HG03378 (cell line): ENCODE measurements around the gene FIP1L1.
A peak's percentile ranks its signal among the peaks of the same experiment; 100 is the strongest.
"Not testable (repeated sequence)": the region's sequence is repeated elsewhere in the genome, so short reads cannot be mapped to it uniquely, and the experiment has no call there.

ENCODE experiments used
- ATAC-seq: cut with Tn5 transposase; IDR thresholded peaks from one replicate; pipeline ENCODE4 v1.9.1; 2021; ENCODE audit warnings: mild to moderate bottlenecking, moderate library complexity; ENCODE audit not compliant: unreplicated experiment

The FIP1L1 gene

GRCh38 chr4:53374777-53375258 lies 2.6 kb upstream of the FIP1L1 start:
- ATAC-seq: no peak

DNA sequence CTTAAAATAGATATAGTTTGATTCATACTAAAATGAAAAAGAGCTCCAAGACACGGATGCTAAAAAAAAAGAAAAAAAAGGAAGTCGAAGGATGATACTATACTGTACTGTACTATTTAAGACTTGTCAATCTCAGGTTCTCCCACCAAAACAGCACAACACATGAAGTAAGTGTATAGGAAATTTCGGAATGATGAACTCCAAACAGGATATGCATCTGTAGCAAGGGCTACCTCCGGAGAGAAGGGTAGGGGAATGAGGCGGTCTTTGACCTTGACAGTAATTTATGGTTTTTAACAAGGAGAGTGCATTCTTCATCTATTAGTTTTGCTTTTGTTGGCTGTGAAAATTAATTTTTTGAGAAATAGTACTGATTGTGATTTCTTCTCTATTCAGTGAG lies 541 bp upstream of the FIP1L1 start:
- ATAC-seq: no peak

DNA sequence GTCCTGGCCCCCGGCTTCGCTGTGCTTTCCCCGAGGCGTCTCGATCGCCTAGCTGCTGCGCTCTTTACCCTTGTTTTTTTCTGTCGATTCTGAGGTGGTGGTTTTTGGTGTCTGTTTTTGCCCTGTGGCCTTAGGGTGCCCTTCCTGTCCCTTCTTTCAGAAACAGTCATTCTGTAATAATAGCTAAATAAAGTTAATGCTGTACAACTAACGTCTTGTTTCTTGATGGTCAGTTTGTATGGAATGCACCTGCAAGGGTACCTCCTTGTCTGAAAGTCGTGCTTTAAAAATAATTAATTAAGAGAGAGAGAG lies 686 bp downstream of the FIP1L1 start:
- peak; percentile 52 for ATAC-seq

GRCh38 chr4:53380221-53380620 lies 2.8 kb downstream of the FIP1L1 start:
- no peak for ATAC-seq

DNA sequence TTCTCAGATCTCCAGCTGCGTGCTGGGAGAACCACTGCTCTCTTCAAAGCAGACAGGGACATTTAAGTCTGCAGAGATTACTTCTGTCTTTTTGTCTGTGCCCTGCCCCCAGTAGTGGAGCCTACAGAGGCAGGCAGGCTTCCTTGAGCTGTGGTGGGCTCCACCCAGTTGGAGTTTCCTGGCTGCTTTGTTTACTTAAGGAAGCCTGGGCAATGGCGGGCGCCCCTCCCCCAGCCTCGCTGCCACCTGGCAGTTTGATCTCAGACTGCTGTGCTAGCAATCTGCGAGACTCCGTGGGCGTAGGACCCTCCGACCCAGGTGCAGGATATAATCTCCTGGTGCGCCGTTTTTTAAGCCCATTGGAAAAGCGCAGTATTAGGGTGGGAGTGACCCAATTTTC lies 32.0 kb downstream of the FIP1L1 start:
- not testable (repeated sequence) for ATAC-seq

GRCh38 chr4:53419208-53419607 lies 41.8 kb downstream of the FIP1L1 start:
- no peak for ATAC-seq

DNA sequence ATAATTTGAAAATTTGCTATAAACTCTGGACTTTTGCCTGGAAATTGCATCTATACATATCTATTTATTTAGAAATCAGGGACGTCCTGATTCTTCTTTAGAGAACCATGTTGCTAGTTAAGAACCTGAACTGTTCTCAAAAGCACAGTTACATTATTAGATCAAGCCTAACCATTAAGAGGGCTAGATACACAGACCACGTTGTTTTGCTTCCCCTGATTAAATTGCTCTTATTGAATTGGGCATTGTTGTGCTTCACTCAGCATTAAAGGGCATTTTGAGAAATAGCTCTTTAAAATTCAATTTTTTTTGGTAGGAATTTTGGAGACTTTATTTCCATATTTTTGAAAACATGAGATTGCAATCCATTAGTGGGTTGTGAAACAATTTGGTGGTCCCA lies 44.4 kb downstream of the FIP1L1 start:
- ATAC-seq: no peak

- no peak for ATAC-seq
Measured at GRCh38 chr4:53422367-53422766, 44.9 kb downstream of the FIP1L1 start.

GRCh38 chr4:53424280-53424679 lies 46.8 kb downstream of the FIP1L1 start:
- ATAC-seq: no peak

GRCh38 chr4:53427366-53427765 lies 49.9 kb downstream of the FIP1L1 start:
- ATAC-seq: no peak

- ATAC-seq: no peak
Measured at GRCh38 chr4:53431052-53431451, 53.6 kb downstream of the FIP1L1 start.

DNA sequence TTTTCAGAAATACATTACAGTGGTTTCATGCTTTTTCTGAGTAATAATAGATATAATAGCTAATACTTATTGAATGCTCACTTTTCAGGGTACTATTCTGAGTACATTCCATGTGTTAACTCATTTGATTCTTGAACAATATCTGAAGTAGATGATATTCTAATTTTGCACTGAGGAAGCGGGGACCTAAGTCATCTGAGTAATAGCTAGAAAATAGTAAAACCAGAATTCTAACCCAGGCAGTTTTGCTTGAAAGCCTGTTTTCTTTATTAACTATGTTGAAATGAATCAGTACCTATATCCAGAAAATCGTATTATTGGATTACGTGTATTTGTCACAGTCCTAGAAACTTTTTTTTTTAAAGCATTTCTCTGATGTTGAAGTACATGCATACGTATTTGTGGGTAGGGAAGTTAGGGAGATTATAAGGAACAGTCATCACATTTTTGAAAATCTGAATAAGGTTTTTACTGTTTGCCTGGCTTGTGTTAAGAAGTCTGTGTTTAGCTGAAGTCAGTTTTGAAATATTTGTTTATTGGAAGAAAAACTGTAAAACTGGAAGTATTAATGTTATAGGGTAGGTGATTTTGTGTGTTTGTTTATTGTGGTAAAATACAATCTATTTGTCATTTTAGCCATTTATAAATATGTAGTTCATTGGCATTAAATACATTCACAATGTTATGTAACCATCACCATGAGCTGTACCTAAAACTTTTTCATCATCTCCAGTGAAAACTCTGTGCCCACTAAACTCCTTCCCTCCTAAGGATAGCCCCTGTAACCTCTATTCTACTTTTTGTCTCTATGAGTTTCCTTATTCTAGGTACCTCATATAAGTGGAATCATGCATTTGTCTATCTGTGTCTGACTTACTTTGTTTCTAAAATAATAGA lies 55.3 kb downstream of the FIP1L1 start:
- peak; percentile 69 for ATAC-seq

DNA sequence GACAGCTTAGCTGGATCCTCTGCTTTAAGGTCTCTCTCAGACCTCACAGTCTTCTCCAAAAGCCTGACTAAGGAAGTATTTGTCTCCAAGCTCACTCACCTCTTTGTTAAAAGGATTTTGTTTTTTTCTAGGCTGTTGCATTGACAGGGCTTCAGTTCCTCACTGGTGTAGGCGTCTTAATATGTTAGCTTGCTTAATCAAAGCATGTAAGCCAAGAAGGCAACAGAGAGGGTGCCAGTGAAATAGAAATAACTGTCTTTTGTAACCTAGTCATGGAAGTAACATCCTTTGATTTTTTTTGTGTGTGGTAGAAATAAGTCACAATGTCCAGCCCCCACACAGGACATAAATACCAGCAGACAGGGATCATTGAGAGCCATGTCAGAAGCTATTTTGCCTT lies 58.8 kb downstream of the FIP1L1 start:
- ATAC-seq: no peak

DNA sequence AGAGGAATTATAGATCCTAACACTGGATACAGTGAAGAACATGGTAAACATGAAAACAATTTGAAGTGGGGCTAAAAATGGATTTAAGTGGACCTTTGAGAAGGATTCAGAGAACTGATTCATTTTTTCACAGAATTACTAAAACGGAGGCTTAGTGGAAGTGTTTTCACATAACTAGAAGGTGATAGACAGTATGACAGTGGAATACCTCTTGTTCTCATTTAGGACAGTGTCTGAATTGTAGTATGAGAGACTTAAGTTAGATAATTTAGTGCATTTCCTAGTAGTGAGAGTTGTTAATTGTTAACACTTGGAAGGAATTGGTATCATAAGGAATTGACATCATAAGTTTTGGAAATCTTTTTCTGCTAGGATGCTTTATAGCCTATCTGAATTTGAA lies 64.1 kb downstream of the FIP1L1 start:
- no peak for ATAC-seq

DNA sequence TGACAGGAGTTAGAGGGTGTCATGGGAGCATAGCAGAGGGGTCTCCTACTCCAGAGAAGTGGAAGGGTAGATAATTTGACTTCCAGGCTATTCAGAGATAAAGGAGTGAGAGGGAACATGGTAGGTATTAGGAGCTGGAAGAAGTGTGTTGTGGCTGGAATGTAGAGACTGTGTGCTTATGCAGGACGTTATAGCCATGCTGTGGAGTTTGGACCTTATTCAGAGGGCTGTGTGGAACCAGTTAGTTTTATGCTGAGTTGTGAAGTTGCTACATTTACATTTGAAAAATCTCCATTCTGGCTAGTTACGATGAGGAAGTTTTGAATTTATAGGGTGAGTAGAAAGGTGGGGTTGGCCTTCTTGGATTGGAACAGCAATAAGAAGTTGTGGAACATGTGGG lies 67.5 kb downstream of the FIP1L1 start:
- ATAC-seq: no peak

DNA sequence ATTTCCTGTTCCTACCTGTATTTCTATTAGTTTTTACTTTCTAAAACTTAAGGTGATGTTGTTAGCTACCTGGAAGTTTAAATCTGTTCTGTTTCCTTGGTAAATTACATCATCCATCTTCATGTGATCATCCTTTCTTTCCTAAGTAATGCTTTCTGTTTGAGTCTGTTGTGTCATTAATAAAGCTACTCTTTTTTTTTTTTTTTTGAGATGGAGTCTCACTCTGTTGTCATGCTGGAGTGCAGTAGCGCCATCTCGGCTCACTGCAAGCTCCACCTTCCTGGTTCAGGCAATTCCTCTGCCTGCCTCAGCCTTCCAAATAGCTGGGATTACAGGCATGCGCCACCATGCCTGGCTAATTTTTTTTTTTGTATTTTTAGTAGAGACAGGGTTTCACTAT lies 73.3 kb downstream of the FIP1L1 start:
- no peak for ATAC-seq

DNA sequence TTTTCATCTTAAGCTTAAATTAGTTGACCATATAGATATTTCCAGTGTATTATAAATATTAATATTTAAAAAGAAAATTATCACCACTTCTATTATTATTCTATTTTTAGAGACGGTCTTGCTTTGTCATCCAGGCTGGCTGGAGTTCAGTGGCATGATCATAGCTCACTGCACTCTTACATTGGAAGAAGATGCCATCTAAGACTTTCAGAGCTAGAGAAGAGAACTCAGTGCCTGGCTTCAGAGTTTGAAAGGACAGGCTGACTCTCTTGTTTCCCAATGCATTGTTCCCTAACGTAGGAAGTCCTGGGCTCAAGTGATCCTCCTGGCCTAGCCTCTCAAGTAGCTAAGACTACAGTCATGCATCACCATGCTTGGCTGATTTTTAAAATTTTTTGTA lies 75.9 kb downstream of the FIP1L1 start:
- no peak for ATAC-seq

- no peak for ATAC-seq
Measured at GRCh38 chr4:53455766-53456165, 78.3 kb downstream of the FIP1L1 start.

GRCh38 chr4:53456178-53456577 lies 78.7 kb downstream of the FIP1L1 start:
- no peak for ATAC-seq

DNA sequence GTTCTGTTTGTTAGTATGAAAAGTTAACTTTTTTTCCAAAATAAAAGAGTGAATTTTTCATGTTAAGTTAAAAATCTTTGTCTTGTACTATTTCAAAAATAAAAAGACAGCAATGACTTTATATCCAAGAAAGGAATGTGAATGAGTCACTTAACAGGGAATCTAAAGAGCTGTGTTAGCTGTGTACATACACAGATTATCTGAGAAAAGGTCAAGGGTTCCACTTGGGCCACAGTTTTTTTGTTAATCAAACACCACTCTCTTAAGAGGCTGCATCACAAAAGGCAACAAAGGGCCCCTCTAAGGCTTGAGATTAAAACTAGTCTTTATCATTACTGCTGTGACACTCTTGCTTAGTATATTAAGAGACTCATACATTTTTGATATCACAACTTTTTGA lies 82.1 kb downstream of the FIP1L1 start:
- ATAC-seq: no peak

GRCh38 chr4:53461244-53461643 lies 83.8 kb downstream of the FIP1L1 start:
- no peak for ATAC-seq

- no peak for ATAC-seq
Measured at GRCh38 chr4:53463340-53463739, 85.9 kb downstream of the FIP1L1 start.

DNA sequence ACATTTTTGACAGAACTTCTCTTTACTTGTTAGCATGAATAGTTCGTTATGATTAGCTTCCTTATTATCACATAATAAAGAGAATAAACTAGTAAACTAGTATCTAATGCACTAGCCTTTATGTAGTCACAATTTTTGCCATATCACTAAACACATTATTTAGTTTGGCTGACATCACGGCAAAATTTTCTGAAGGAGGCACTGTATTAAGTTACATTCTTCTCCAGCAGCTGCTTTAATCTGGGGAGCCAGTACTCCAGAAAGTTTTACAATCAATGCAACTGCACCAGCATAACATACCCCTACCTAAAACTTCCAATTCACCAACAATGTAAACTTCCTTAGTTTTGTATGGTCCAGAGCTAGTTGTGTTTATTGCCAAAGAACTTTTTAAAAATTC lies 87.8 kb downstream of the FIP1L1 start:
- no peak for ATAC-seq
